IMR-90 (cell line): Measurements from ENCODE around the gene TNFAIP8L1. TPM values are rescaled to one million over a fixed set of nuclear protein-coding genes. Genes with fewer than 3 reads are reported as not detected.

Experiments
- ATAC-seq: fragments of 200-7000 bp; cut with Tn5 transposase; 2 replicates; pipeline ENCODE4 v1.9.1; 2020; ENCODE audit warnings: low read depth, mild to moderate bottlenecking, moderate library complexity
- BruUV-seq: library from RNA; stranded (reverse); fragments of 400-500 nt; replicated peaks from 2 replicates; lab custom pipeline; 2021; lab: Mats Ljungman, UMichigan
- CTCF ChIA-PET: fragments of 300-600 bp; formaldehyde crosslinking; extraction: SDS; loops from one replicate; lab custom pipeline; 2021; ENCODE audit warnings: antibody characterized with exemption; lab: Yijun Ruan, JAX
- POLR2A ChIA-PET: fragments of 300-600 bp; sonication (Branson Sonifier 250); formaldehyde crosslinking; loops from one replicate; lab custom pipeline; 2022; ENCODE audit warnings: antibody characterized with exemption; ENCODE audit not compliant: unreplicated experiment; lab: Charles Lee
- DNase-seq: peaks from one replicate; pipeline ENCODE4 v3.0.0; 2013
- H2AFZ ChIP-seq: replicated peaks from 2 replicates; pipeline ENCODE3; 2013; ENCODE audit warnings: low read length, mild to moderate bottlenecking; ENCODE audit not compliant: poor library complexity
- H2AK5ac ChIP-seq: 2 replicates; pipeline ENCODE4 v1.6.1; 2013; ENCODE audit warnings: low read depth, low read length, inconsistent platforms
- H2AK9ac ChIP-seq: replicated peaks from 2 replicates; pipeline ENCODE3; 2013; ENCODE audit warnings: mild to moderate bottlenecking, low read depth, low read length, moderate library complexity; ENCODE audit not compliant: poor library complexity
- H2BK120ac ChIP-seq: 2 replicates; pipeline ENCODE4 v1.6.1; 2013; ENCODE audit warnings: low read depth, low read length, inconsistent platforms
- H2BK15ac ChIP-seq: 3 replicates; pipeline ENCODE4 v1.6.1; 2013; ENCODE audit warnings: low read depth, low read length, inconsistent platforms
- H2BK20ac ChIP-seq: 2 replicates; pipeline ENCODE4 v1.6.1; 2013; ENCODE audit warnings: low read depth, mild to moderate bottlenecking, inconsistent platforms, low read length, moderate library complexity
- H2BK5ac ChIP-seq: 2 replicates; pipeline ENCODE4 v1.6.1; 2013; ENCODE audit warnings: mild to moderate bottlenecking, low read depth, low read length, inconsistent platforms; ENCODE audit not compliant: poor library complexity, severe bottlenecking
- H3K14ac ChIP-seq: replicated peaks from 2 replicates; pipeline ENCODE4 v1.6.1; 2013; ENCODE audit warnings: low read depth, low read length, inconsistent platforms
- H3K18ac ChIP-seq: 2 replicates; pipeline ENCODE4 v1.6.1; 2013; ENCODE audit warnings: low read depth, low read length, control low read depth
- H3K23ac ChIP-seq: 2 replicates; pipeline ENCODE4 v1.6.1; 2013; ENCODE audit warnings: low read depth, low read length, inconsistent platforms
- H3K27ac ChIP-seq: 2 replicates; pipeline ENCODE4 v1.5.1; 2013; ENCODE audit warnings: mild to moderate bottlenecking, control low read depth, low read length; ENCODE audit not compliant: insufficient read depth
- H3K27me3 ChIP-seq: 2 replicates; pipeline ENCODE4 v1.6.1; 2013; ENCODE audit warnings: low read length; ENCODE audit not compliant: control insufficient read depth, insufficient read depth
- H3K36me3 ChIP-seq: 2 replicates; pipeline ENCODE4 v1.6.1; 2013; ENCODE audit warnings: low read length, mixed read lengths; ENCODE audit not compliant: control insufficient read depth, insufficient read depth
- H3K4ac ChIP-seq: 2 replicates; pipeline ENCODE4 v1.6.1; 2013; ENCODE audit warnings: low read depth, low read length, inconsistent platforms
- H3K4me1 ChIP-seq: 2 replicates; pipeline ENCODE4 v1.6.1; 2013; ENCODE audit warnings: low read length, mixed read lengths; ENCODE audit not compliant: control insufficient read depth, insufficient read depth
- H3K4me2 ChIP-seq: 2 replicates; pipeline ENCODE4 v1.6.1; 2013; ENCODE audit warnings: low read depth, mild to moderate bottlenecking, control low read depth, low read length, moderate library complexity
- H3K4me3 ChIP-seq: 2 replicates; pipeline ENCODE4 v1.5.1; 2013; ENCODE audit warnings: low read depth, mild to moderate bottlenecking, control low read depth, low read length, moderate library complexity; ENCODE audit not compliant: insufficient read depth
- H3K56ac ChIP-seq: 2 replicates; pipeline ENCODE4 v1.6.1; 2013; ENCODE audit warnings: low read length, inconsistent platforms; ENCODE audit not compliant: insufficient read depth; ENCODE audit errors: extremely low read depth
- H3K79me1 ChIP-seq, 2 experiments: 2 replicates each; pipeline ENCODE4 v1.6.1; 2013; ENCODE audit warnings: low read length in 2 of 2, inconsistent platforms in 1 of 2, low read depth in 1 of 2
- H3K9ac ChIP-seq: 2 replicates; pipeline ENCODE4 v1.6.1; 2013; ENCODE audit warnings: low read depth, low read length, control low read depth
- H3K9me1 ChIP-seq: 2 replicates; pipeline ENCODE4 v1.6.1; 2013; ENCODE audit warnings: low read length, inconsistent platforms; ENCODE audit not compliant: insufficient read depth
- H3K9me3 ChIP-seq: 2 replicates; pipeline ENCODE4 v1.6.1; 2013; ENCODE audit warnings: low read length; ENCODE audit not compliant: control insufficient read depth, insufficient read depth
- H4K20me1 ChIP-seq: 2 replicates; pipeline ENCODE4 v1.6.1; 2013; ENCODE audit warnings: low read length, inconsistent platforms; ENCODE audit not compliant: insufficient read depth
- H4K5ac ChIP-seq: 2 replicates; pipeline ENCODE4 v1.6.1; 2013; ENCODE audit warnings: mild to moderate bottlenecking, low read depth, low read length, control low read depth
- H4K8ac ChIP-seq, 2 experiments: 2 replicates each; pipeline ENCODE4 v1.6.1; 2013; ENCODE audit warnings: low read depth in 2 of 2, low read length in 2 of 2, control low read depth in 1 of 2, inconsistent platforms in 1 of 2
- H4K91ac ChIP-seq: 2 replicates; pipeline ENCODE4 v1.6.1; 2013; ENCODE audit warnings: low read depth, low read length, inconsistent platforms; ENCODE audit not compliant: insufficient read depth
- BHLHE40 ChIP-seq: fragments of 150-350 bp; IDR thresholded peaks from 2 replicates; pipeline ENCODE4 v1.6.1; 2016; ENCODE audit warnings: mild to moderate bottlenecking, low read depth, low read length
- CEBPB ChIP-seq: IDR thresholded peaks from 2 replicates; pipeline ENCODE4 v1.6.1; 2012; ENCODE audit warnings: low read depth, low read length, improper control_type of control experiment
- CHD1 ChIP-seq: IDR thresholded peaks from 2 replicates; pipeline ENCODE4 v1.6.1; 2012; ENCODE audit warnings: low read depth, low read length, improper control_type of control experiment
- FOS ChIP-seq: fragments of 150-350 bp; IDR thresholded peaks from 2 replicates; pipeline ENCODE4 v1.6.1; 2016; ENCODE audit warnings: low read depth, low read length
- MAFK ChIP-seq: IDR thresholded peaks from 2 replicates; pipeline ENCODE4 v1.6.1; 2012; ENCODE audit warnings: low read depth, low read length, improper control_type of control experiment
- MAZ ChIP-seq: IDR thresholded peaks from 2 replicates; pipeline ENCODE4 v1.6.1; 2012; ENCODE audit warnings: low read depth, mild to moderate bottlenecking, low read length, improper control_type of control experiment, moderate library complexity, borderline replicate concordance
- MXI1 ChIP-seq: IDR thresholded peaks from 2 replicates; pipeline ENCODE4 v1.6.1; 2012; ENCODE audit warnings: low read depth, mild to moderate bottlenecking, low read length, moderate library complexity, borderline replicate concordance
- NFE2L2 ChIP-seq: fragments of 150-350 bp; IDR thresholded peaks from 2 replicates; pipeline ENCODE4 v1.6.1; 2016; ENCODE audit warnings: low read depth, mild to moderate bottlenecking, low read length
- POLR2A ChIP-seq: IDR thresholded peaks from 2 replicates; pipeline ENCODE4 v1.6.1; 2012; ENCODE audit warnings: mild to moderate bottlenecking, low read depth, low read length
- RAD21 ChIP-seq: IDR thresholded peaks from 2 replicates; pipeline ENCODE4 v1.6.1; 2012; ENCODE audit warnings: low read length, improper control_type of control experiment
- RCOR1 ChIP-seq: IDR thresholded peaks from 2 replicates; pipeline ENCODE4 v1.6.1; 2012; ENCODE audit warnings: mild to moderate bottlenecking, low read length, improper control_type of control experiment; ENCODE audit not compliant: insufficient replicate concordance
- RFX5 ChIP-seq: IDR thresholded peaks from 2 replicates; pipeline ENCODE4 v1.8.0; 2012; ENCODE audit warnings: low read depth, mild to moderate bottlenecking, low read length, moderate library complexity
- SMC3 ChIP-seq: fragments of 150-350 bp; IDR thresholded peaks from 2 replicates; pipeline ENCODE4 v1.6.1; 2016; ENCODE audit warnings: low read depth, mild to moderate bottlenecking, antibody characterized with exemption, low read length, moderate library complexity
- WGBS, 2 experiments: methylation state at CpG; one replicate each; pipeline versions ENCODE4 v1.1.5 to v1.1.7; 2013; ENCODE audit warnings: missing lambda C conversion rate in 2 of 2; ENCODE audit not compliant: insufficient read length in 1 of 2; ENCODE audit errors: extremely low coverage in 2 of 2; 5-methylcytosine and 5-hydroxymethylcytosine counted together
- dilution Hi-C: fragments of 300-500 bp; cut with HindIII; formaldehyde crosslinking; loops from one replicate; pipeline ENCODE4 v1.14.3; 2018; ENCODE audit warnings: low sequenced_read_pairs; ENCODE audit not compliant: unreplicated experiment
- in situ Hi-C: fragments of 300-500 bp; cut with MboI; formaldehyde crosslinking; loops from 3 replicates; pipeline ENCODE4 v1.14.3; 2019; ENCODE audit warnings: low sequenced_read_pairs, inconsistent platforms, mixed read lengths
- intact Hi-C: fragments of 100-400 bp; cut with micrococcal nuclease; formaldehyde crosslinking; loops from 2 replicates; pipeline ENCODE4 v1.10.0; 2022
- polyA plus RNA-seq, 3 experiments: library from polyadenylated mRNA; depleted of rRNA; stranded (reverse); fragments of >200 nt; gene quantifications; 2 replicates each; pipeline ENCODE4 v1.2.3, GENCODE V29; 2012; ENCODE audit warnings: low replicate concordance in 1 of 3
- total RNA-seq: library from RNA; depleted of rRNA; stranded (reverse); fragments of >200 nt; gene quantifications from 2 replicates; pipeline ENCODE4 v1.2.3, GENCODE V29; 2012
- TF ChIP-seq, protein P1 (sequence below): conservative IDR thresholded peaks from 2 replicates; pipeline ENCODE4 v1.5.1; 2012; ENCODE audit warnings: mild to moderate bottlenecking, low read depth, low read length, improper control_type of control experiment
- TF ChIP-seq, protein P2 (sequence below): fragments of 150-350 bp; IDR thresholded peaks from 2 replicates; pipeline ENCODE4 v1.6.1; 2016; ENCODE audit warnings: low read depth, mild to moderate bottlenecking, low read length, moderate library complexity, borderline replicate concordance
- TF ChIP-seq, protein P3 (sequence below): fragments of 150-350 bp; IDR thresholded peaks from 2 replicates; pipeline ENCODE4 v1.6.1; 2017; ENCODE audit warnings: mild to moderate bottlenecking, antibody characterized with exemption, low read length, low read depth

The TNFAIP8L1 gene
- total and polyA plus RNA-seq, 2 of the 4 experiments (the other 2 are of a cell fraction): 2.5 to 6.0 TPM

DNA sequence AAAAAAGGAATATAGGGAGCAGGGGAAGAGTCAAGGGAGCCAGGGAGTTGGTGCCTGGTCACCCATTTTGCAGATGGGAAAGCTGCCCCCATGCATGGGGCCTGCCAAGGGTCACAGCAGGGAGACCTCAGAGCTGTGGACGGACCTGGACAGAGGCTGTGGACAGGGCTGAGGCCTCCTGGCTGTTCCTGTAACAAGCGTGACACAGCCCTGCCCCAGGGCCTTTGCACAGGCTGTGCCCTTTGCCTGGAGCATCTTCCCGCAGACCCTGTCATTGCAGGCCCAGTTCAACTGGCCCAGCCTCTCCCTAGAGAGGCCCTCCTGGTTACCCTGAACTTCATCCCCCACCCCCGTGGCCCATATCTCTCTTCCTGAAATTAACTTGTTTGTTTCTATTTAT, 6.4 kb downstream of the TNFAIP8L1 start:
- Histone ChIP-seq H4K8ac (no peak overlapping the region), H4K91ac (no peak overlapping the region), H2AK9ac (no peak overlapping the region), H3K56ac (no peak overlapping the region), H3K14ac (no peak overlapping the region), H2AK5ac (no peak overlapping the region), H3K4me1 (no peaks in the 10 kb centered on the region), H3K18ac (no peak overlapping the region), H3K23ac (no peak overlapping the region), H3K36me3 (no peaks in the 10 kb centered on the region), H3K9me1 (peaks cover 8% of the 10 kb centered on the region; the same call in 1 of the 2 replicates), H3K9ac (no peak overlapping the region), H4K5ac (no peak overlapping the region), H3K9me3 (no peaks in the 10 kb centered on the region), H4K20me1 (peaks cover 6% of the 10 kb centered on the region; the same call in 1 of the 2 replicates), H3K27me3 (no peaks in the 10 kb centered on the region), H3K4me2 (no peak overlapping the region), H3K27ac (no peak overlapping the region), H2AFZ (no peak overlapping the region), H2BK120ac (no peak overlapping the region), H3K4ac (no peak overlapping the region), H3K4me3 (no peak overlapping the region), H2BK20ac (no peak overlapping the region), H3K79me1 (peaks cover 15 to 52% of the 10 kb centered on the region in 2 experiments), H2BK15ac (no peak overlapping the region), H2BK5ac (no peak overlapping the region)
- ATAC-seq: no peak
- no peak for DNase-seq
- 93% methylated on average over 2 of the region's 4 CpGs; no CpG with 5 or more reads in 1 of the 2 experiments for WGBS, 2 experiments
- ChIA-PET CTCF (interaction anchor here (0.5 kb wide), 1 partner anchor 46 kb away, joined by 3 read pairs; no protein-coding TSS in a partner anchor), POLR2A (no interaction called here)
- intact Hi-C loops (no loop called here), in situ Hi-C loops (no loop called here), dilution Hi-C loops (no loop called here)
- BruUV-seq: no TSS peak
- TF ChIP-seq RCOR1: no peak
- TF ChIP-seq, protein P1, sequence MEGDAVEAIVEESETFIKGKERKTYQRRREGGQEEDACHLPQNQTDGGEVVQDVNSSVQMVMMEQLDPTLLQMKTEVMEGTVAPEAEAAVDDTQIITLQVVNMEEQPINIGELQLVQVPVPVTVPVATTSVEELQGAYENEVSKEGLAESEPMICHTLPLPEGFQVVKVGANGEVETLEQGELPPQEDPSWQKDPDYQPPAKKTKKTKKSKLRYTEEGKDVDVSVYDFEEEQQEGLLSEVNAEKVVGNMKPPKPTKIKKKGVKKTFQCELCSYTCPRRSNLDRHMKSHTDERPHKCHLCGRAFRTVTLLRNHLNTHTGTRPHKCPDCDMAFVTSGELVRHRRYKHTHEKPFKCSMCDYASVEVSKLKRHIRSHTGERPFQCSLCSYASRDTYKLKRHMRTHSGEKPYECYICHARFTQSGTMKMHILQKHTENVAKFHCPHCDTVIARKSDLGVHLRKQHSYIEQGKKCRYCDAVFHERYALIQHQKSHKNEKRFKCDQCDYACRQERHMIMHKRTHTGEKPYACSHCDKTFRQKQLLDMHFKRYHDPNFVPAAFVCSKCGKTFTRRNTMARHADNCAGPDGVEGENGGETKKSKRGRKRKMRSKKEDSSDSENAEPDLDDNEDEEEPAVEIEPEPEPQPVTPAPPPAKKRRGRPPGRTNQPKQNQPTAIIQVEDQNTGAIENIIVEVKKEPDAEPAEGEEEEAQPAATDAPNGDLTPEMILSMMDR: no peak
- TF ChIP-seq BHLHE40: no peak
- TF ChIP-seq, protein P2, sequence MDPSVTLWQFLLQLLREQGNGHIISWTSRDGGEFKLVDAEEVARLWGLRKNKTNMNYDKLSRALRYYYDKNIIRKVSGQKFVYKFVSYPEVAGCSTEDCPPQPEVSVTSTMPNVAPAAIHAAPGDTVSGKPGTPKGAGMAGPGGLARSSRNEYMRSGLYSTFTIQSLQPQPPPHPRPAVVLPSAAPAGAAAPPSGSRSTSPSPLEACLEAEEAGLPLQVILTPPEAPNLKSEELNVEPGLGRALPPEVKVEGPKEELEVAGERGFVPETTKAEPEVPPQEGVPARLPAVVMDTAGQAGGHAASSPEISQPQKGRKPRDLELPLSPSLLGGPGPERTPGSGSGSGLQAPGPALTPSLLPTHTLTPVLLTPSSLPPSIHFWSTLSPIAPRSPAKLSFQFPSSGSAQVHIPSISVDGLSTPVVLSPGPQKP: no peak
- TF ChIP-seq NFE2L2: no peak
- no peak for TF ChIP-seq MAZ
- no peak for TF ChIP-seq RAD21
- no peak for TF ChIP-seq MXI1
- TF ChIP-seq CHD1: no peak
- no peak for TF ChIP-seq MAFK
- TF ChIP-seq, protein P3, sequence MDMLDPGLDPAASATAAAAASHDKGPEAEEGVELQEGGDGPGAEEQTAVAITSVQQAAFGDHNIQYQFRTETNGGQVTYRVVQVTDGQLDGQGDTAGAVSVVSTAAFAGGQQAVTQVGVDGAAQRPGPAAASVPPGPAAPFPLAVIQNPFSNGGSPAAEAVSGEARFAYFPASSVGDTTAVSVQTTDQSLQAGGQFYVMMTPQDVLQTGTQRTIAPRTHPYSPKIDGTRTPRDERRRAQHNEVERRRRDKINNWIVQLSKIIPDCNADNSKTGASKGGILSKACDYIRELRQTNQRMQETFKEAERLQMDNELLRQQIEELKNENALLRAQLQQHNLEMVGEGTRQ: no peak
- TF ChIP-seq SMC3: no peak
- TF ChIP-seq RFX5: no peak
- TF ChIP-seq FOS: no peak
- TF ChIP-seq CEBPB: no peak
- TF ChIP-seq POLR2A: no peak
